GM13977 (cell line): Measurements from ENCODE around the gene CMAS.
"Not testable (repeated sequence)": the region's sequence is repeated elsewhere in the genome, so short reads cannot be mapped to it uniquely, and the experiment has no call there.

Source experiments
- DNase-seq: peaks from one replicate; pipeline ENCODE4 v3.0.0; 2012; ENCODE audit warnings: low spot score
- CTCF ChIP-seq: IDR thresholded peaks from 2 replicates; pipeline ENCODE4 v1.5.1; 2012; ENCODE audit warnings: mild to moderate bottlenecking, control low read depth; ENCODE audit not compliant: insufficient read depth; ENCODE audit errors: extremely low read depth, missing control alignments
- in situ Hi-C: fragments of 300-500 bp; cut with MboI; formaldehyde crosslinking; loops from one replicate; pipeline ENCODE4 v1.12.0; 2022; ENCODE audit warnings: low sequenced_read_pairs, low pct_unique_long_range_greater_than_20kb, mixed read lengths, inconsistent platforms; ENCODE audit not compliant: unreplicated experiment

The CMAS gene

GRCh38 chr12:22044391-22044790 lies 1.6 kb upstream of the CMAS start:
- in situ Hi-C loops = no loop called here
- no peak for TF ChIP-seq CTCF

GRCh38 chr12:22046968-22047390 lies 961 bp downstream of the CMAS start:
- in situ Hi-C loops = no loop called here
- no peak for TF ChIP-seq CTCF
- DNase-seq = no peak

More at GRCh38 chr12:22044391-22044790, 1.6 kb upstream of the CMAS start:
- DNase-seq = no peak

GRCh38 chr12:22047494-22047893 lies 1.5 kb downstream of the CMAS start:
- TF ChIP-seq CTCF = no peak
- DNase-seq = no peak
- in situ Hi-C loops = no loop called here

GRCh38 chr12:22048351-22049041 lies 2.5 kb downstream of the CMAS start:
- TF ChIP-seq CTCF = no peak
- in situ Hi-C loops = no loop called here
- DNase-seq = no peak

GRCh38 chr12:22050078-22050477 lies 4.1 kb downstream of the CMAS start:
- no peak for DNase-seq
- no peak for TF ChIP-seq CTCF
- in situ Hi-C loops = no loop called here

GRCh38 chr12:22051114-22051698 lies 5.2 kb downstream of the CMAS start:
- DNase-seq = no peak
- in situ Hi-C loops = no loop called here
- TF ChIP-seq CTCF = no peak

GRCh38 chr12:22052994-22053393 lies 7.0 kb downstream of the CMAS start:
- DNase-seq, in situ Hi-C loops: not testable (repeated sequence)
